Calu3 (cell line): ENCODE measurements around the gene SLC39A6. TPM values are rescaled to one million over a fixed set of nuclear protein-coding genes. Genes with fewer than 3 reads are reported as not detected.
"Not testable (repeated sequence)": the region's sequence is repeated elsewhere in the genome, so short reads cannot be mapped to it uniquely, and the experiment has no call there.

Experiments
- BruUV-seq: library from RNA; stranded (reverse); fragments of 400-500 nt; replicated peaks from 2 replicates; lab custom pipeline; 2021; lab: Mats Ljungman, UMichigan
- CTCF ChIA-PET: fragments of 300-600 bp; sonication (Branson Sonifier 250); formaldehyde crosslinking; loops from one replicate; lab custom pipeline; 2022; ENCODE audit warnings: antibody characterized with exemption; lab: Charles Lee
- DNase-seq: peaks from one replicate; pipeline ENCODE4 v3.0.0; 2022
- H3K27ac Mint-ChIP-seq: one replicate; pipeline ENCODE4 v1.8.0; 2022; ENCODE audit warnings: mixed read lengths; ENCODE audit not compliant: unreplicated experiment
- H3K27me3 Mint-ChIP-seq: one replicate; pipeline ENCODE4 v1.8.0; 2022; ENCODE audit warnings: mixed read lengths; ENCODE audit not compliant: unreplicated experiment
- H3K36me3 Mint-ChIP-seq: one replicate; pipeline ENCODE4 v1.8.0; 2022; ENCODE audit warnings: mild to moderate bottlenecking, moderate library complexity, mixed read lengths; ENCODE audit not compliant: insufficient read depth, unreplicated experiment
- H3K4me1 Mint-ChIP-seq: one replicate; pipeline ENCODE4 v1.8.0; 2022; ENCODE audit warnings: mild to moderate bottlenecking, low read depth, mixed read lengths; ENCODE audit not compliant: unreplicated experiment
- H3K4me3 Mint-ChIP-seq: one replicate; pipeline ENCODE4 v1.8.0; 2022; ENCODE audit warnings: mild to moderate bottlenecking, low read depth, moderate library complexity, mixed read lengths; ENCODE audit not compliant: unreplicated experiment
- H3K9me3 Mint-ChIP-seq: one replicate; pipeline ENCODE4 v1.8.0; 2022; ENCODE audit warnings: low read depth, mixed read lengths; ENCODE audit not compliant: unreplicated experiment
- intact Hi-C: fragments of 100-400 bp; cut with micrococcal nuclease; formaldehyde crosslinking; loops from one replicate; pipeline ENCODE4 v1.10.0; 2022; ENCODE audit not compliant: unreplicated experiment
- total RNA-seq: library from RNA; stranded (reverse); gene quantifications from 2 replicates; pipeline ENCODE4 v1.2.3, GENCODE V29; 2022
- TF ChIP-seq, protein P1 (sequence below): fragments of 200-600 bp; IDR thresholded peaks from one replicate; pipeline ENCODE4 v1.8.0; 2022; ENCODE audit warnings: antibody characterized with exemption; ENCODE audit not compliant: unreplicated experiment

SLC39A6 gene
- total RNA-seq, 1 experiment from 2014 or later, result 62.9 TPM

GRCh38 chr18:36127836-36128529, 1.2 kb downstream of the SLC39A6 start:
- TF ChIP-seq, protein P1, sequence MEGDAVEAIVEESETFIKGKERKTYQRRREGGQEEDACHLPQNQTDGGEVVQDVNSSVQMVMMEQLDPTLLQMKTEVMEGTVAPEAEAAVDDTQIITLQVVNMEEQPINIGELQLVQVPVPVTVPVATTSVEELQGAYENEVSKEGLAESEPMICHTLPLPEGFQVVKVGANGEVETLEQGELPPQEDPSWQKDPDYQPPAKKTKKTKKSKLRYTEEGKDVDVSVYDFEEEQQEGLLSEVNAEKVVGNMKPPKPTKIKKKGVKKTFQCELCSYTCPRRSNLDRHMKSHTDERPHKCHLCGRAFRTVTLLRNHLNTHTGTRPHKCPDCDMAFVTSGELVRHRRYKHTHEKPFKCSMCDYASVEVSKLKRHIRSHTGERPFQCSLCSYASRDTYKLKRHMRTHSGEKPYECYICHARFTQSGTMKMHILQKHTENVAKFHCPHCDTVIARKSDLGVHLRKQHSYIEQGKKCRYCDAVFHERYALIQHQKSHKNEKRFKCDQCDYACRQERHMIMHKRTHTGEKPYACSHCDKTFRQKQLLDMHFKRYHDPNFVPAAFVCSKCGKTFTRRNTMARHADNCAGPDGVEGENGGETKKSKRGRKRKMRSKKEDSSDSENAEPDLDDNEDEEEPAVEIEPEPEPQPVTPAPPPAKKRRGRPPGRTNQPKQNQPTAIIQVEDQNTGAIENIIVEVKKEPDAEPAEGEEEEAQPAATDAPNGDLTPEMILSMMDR, result no peak
- CTCF ChIA-PET, result no interaction called here
- H3K27me3 Mint-ChIP-seq, result no peaks in the 10 kb centered on the region
- BruUV-seq, result no TSS peak
- intact Hi-C loops, result no loop called here
- H3K4me3 Mint-ChIP-seq, result peak overlapping the region; percentile 98
- peak; percentile 3 for DNase-seq
- H3K4me1 Mint-ChIP-seq, result peaks cover 24% of the 10 kb centered on the region
- H3K27ac Mint-ChIP-seq, result peak overlapping the region; percentile 70
- H3K36me3 Mint-ChIP-seq, result peaks cover 44% of the 10 kb centered on the region
- H3K9me3 Mint-ChIP-seq, result no peaks in the 10 kb centered on the region

- Mint-ChIP-seq H3K27ac (no peak overlapping the region), H3K4me3 (no peak overlapping the region), H3K27me3 (no peaks in the 10 kb centered on the region), H3K4me1 (peaks cover 13% of the 10 kb centered on the region), H3K36me3 (peaks cover 39% of the 10 kb centered on the region), H3K9me3 (no peaks in the 10 kb centered on the region)
- DNase-seq, result no peak
- BruUV-seq, result TSS peak; percentile 11
- CTCF ChIA-PET, result interaction anchor here (0.6 kb wide), 1 partner anchor 42 kb away, joined by 4 read pairs; no protein-coding TSS in a partner anchor
- intact Hi-C loops, result no loop called here
- TF ChIP-seq, protein P1, result no peak
Observed at GRCh38 chr18:36126668-36127067, 2.5 kb downstream of the SLC39A6 start.

DNA sequence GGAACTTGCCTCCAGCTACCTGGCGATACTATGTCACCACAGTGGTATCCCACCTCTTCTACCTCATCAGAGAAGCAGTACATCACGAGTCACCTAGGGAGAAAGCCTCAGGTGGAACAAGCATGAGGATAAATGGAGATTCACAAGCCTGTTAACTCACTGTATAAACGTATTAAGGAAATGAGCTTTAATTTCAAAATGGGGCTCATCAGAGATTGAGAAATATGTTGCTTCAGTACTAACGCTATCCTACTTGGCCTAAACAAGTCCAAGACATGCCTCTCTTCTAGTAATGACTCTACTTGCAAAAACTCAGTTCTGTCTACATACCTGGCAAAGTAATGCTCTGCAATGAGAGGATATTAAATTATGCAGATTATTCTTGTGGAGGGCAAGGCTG, 4.3 kb downstream of the SLC39A6 start:
- H3K27me3 Mint-ChIP-seq, result no peaks in the 10 kb centered on the region
- H3K27ac Mint-ChIP-seq, result no peak overlapping the region
- H3K36me3 Mint-ChIP-seq, result peaks cover 26% of the 10 kb centered on the region
- H3K4me1 Mint-ChIP-seq, result peaks cover 13% of the 10 kb centered on the region
- no TSS peak for BruUV-seq
- intact Hi-C loops, result no loop called here
- no peaks in the 10 kb centered on the region for H3K9me3 Mint-ChIP-seq
- TF ChIP-seq, protein P1, result no peak
- no peak overlapping the region for H3K4me3 Mint-ChIP-seq
- CTCF ChIA-PET, result interaction anchor here (0.6 kb wide), 1 partner anchor 11 kb away, joined by 3 read pairs; no protein-coding TSS in a partner anchor
- DNase-seq, result no peak

DNA sequence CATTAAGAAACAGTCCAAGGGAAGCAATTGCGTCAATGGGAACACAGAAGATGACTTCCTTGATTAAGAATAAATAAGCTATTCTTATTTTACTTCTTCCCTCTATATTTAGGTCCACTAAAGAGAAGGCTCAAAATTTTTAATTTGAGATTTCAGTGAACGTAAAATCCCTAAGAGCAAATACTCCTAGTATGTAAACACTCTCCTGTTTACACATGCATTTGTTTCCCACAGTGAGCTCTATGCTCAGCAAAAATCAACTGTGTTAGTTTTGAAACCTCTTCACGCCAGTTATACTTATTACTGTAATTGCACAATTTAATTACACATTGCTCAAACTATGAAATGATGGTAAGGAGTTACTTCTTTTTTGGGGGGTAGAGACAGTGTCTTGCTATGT, 8.8 kb downstream of the SLC39A6 start:
- no TSS peak for BruUV-seq
- intact Hi-C loops, result no loop called here
- no peak overlapping the region for H3K27ac Mint-ChIP-seq
- no peaks in the 10 kb centered on the region for H3K27me3 Mint-ChIP-seq
- CTCF ChIA-PET, result interaction anchor here (0.6 kb wide), 2 partner anchors 21 to 72 kb away, joined by 3 to 8 read pairs; no protein-coding TSS in a partner anchor
- no peak for DNase-seq
- peaks cover 17% of the 10 kb centered on the region for H3K36me3 Mint-ChIP-seq
- H3K9me3 Mint-ChIP-seq, result no peaks in the 10 kb centered on the region
- H3K4me3 Mint-ChIP-seq, result no peak overlapping the region
- TF ChIP-seq, protein P1, result no peak
- no peaks in the 10 kb centered on the region for H3K4me1 Mint-ChIP-seq

- CTCF ChIA-PET, result not testable (repeated sequence)
Observed at GRCh38 chr18:36116771-36117170, 12.4 kb downstream of the SLC39A6 start.

More at GRCh38 chr18:36116771-36117170, 12.4 kb downstream of the SLC39A6 start:
- intact Hi-C loops, BruUV-seq, H3K9me3 Mint-ChIP-seq, H3K27me3 Mint-ChIP-seq, H3K4me1 Mint-ChIP-seq, H3K27ac Mint-ChIP-seq, DNase-seq, H3K4me3 Mint-ChIP-seq: not testable (repeated sequence)
- H3K36me3 Mint-ChIP-seq, result peaks cover 21% of the 10 kb centered on the region
